TTC549 (cell line): ENCODE measurements around the gene MYRFL.

Experiments
- FAIRE-seq: peaks from 2 replicates; lab custom pipeline; 2012; peaks lifted over from hg19 to GRCh38; lab: Jason Lieb, UNC

MYRFL gene

DNA sequence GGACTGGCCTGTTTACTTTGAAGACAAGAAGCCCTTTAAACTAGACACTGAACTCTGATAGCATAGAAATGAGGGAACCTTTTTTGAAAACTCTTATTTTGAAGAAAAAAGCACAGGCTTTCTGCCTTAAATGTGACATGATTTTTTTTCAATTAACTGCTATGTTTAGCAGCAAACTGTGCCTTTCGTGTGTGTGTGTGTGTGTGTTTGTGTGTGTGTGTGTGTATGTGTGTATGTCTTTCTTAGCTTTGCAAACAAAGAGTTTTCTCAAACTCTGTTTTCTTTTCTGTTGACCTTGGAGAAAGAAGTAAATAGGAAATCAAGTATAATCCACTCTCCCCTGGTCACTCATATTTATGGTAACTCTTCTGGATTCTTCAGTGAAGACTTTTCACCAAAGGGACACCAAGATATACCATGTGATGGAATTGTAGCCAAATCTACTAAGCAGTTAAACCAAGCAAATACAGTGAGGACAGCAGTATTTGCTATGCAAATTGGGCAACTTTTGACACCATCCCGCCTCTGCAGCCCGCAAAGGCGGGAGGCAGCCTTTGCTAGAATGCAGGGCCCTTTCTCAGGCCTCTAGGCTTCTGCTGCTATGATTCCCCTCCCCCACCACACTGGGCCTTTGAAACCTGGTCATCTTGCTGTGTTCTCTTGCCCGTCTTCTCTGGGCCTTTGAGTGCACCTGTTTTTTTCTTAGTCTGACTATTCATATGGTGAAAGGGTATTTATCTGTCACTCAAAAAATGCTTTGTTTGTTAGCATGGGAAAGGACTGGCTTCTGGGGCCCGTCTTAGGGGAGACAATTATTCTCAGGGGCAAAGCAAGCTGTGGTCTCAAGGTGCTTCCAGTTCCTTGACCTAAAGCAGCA, 107.9 kb downstream of the MYRFL start:
- no peak for FAIRE-seq

DNA sequence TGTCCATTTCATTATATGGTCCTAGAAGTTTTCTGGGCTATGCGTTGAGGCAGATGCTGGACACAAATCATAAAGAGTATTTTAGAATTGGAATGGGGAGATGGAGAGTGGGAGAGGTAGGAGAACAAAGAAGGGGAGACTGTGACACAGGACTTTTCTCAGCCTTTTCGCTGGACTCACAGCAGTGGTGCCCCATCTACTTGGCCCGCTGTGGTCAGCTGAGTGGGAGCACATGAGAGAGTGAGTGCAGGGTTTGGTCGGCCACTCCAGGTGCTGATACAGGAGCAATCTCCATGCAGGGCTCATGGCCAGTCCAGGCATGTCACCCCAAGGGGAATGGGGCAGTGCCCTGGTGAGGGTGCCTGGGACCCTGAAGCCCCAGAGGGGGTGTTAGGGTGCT, 109.0 kb downstream of the MYRFL start:
- no peak for FAIRE-seq

DNA sequence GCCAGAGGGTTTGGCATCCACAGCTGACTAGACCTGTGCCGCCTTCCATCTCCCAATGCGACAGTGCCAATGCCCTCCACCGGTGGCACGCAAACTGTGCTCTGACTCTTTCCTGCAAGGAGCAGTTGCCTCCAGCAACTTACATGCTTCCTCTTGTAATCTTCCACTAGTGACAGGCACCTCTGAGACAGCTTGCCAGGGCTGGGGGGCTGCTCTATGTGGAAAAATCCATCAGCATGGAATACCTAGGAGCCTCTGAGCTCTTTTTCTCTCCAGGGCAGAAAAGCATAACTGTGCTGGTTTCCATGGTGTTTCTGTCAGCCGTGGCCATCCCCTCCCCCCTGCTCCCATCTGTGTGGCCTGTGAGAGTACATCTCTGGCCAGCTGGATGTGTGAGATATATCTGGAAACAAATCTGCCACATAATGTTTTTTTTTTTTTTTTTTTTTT, 110.6 kb downstream of the MYRFL start:
- no peak for FAIRE-seq

DNA sequence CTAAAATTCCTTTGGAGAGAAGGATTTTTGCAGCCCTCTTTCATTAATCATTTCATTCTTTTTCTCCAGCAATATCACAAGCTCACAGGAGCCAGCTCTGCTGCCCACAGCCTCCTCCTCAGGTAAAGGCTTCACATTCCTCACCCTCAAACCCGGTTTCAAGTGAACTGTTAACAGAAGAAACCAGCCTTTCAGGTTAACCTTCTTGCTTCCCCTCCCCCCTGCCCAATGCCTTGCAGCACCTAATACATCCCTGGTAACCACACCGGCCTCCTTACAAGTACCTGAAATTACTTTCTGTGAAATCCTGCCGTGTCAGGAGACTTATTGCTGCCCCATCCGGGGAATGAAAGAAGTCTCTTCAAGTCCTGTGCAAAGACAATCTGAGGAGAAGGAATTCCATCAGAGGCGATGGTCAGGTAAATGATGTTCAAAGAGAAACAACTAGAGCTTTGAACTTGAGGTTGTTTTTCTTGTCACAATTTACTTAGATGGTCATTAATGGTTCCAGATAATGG, 111.2 kb downstream of the MYRFL start:
- no peak for FAIRE-seq

DNA sequence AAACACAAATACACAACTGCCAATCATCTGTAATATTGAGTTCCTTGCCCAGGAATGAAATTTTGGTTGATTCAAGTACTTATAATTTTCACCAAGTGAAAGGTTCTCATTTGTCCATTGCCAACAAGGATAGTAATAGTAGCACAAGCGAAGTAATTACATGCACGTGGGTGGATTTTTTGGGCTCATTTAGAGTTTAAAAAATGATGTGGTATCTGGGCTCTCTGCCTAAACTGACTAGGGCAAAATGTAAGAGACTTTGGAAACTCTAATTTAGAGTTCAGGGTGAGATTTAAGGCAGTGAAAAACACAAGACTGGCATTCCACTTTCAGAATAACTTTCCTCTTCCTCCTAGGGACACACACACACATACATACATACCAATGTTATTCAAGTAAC, 111.7 kb downstream of the MYRFL start:
- no peak for FAIRE-seq

DNA sequence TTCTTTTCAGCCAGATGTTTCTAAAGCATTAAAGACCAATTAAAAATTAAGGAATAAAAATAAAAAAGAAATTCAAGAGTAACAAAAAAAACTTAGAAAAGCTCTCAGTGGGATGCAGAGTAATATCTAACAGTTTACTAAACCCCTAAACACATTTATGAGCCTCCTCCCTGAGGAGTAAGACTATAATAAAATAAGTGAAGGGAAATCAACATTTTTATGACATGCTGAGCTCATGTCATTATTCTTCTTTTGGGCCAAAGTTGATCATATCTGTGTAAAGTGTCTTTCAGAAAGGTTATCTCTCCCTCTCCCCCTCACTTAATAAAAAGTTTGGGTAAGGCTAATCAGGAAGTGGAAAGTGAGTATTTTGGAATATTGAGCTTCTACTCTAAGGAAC, 122.1 kb downstream of the MYRFL start:
- no peak for FAIRE-seq

DNA sequence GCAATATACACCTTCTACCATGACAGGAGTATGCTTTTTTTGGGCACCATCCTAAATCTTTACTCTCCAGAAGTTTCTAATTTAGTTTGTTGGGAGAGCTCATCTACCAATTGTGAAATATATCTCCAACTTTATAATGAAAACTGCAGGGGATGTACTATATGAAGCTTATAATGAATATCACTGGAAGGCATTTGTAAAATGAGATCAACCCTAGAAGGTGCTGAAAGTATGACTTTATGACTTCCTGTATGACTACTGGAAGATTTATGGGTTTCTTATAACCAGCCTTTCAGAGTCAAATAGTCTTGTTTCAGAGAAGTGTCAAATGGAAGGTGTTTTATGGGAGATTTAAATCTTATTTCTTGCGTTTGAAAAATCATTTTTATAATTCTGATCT, 122.9 kb downstream of the MYRFL start:
- no peak for FAIRE-seq

DNA sequence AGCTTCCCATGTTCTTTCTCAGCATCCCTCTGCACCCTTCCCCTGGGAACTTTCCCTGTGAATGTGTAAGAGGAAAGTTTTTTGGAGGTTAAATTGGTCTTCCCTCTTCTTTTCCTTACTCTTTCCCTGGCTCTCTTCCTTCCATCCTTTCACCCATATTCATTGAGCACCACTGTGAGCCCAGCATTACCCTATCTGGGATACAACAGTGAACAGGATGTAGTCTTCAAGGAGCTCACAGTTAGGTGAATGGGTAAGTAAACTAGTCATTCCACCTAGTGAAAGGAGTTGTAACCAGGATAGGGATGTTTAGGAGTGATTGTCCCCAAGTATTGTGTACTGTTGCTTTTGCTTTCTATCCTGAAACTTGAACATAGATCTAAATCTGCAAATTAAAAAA, 123.8 kb downstream of the MYRFL start:
- no peak for FAIRE-seq

DNA sequence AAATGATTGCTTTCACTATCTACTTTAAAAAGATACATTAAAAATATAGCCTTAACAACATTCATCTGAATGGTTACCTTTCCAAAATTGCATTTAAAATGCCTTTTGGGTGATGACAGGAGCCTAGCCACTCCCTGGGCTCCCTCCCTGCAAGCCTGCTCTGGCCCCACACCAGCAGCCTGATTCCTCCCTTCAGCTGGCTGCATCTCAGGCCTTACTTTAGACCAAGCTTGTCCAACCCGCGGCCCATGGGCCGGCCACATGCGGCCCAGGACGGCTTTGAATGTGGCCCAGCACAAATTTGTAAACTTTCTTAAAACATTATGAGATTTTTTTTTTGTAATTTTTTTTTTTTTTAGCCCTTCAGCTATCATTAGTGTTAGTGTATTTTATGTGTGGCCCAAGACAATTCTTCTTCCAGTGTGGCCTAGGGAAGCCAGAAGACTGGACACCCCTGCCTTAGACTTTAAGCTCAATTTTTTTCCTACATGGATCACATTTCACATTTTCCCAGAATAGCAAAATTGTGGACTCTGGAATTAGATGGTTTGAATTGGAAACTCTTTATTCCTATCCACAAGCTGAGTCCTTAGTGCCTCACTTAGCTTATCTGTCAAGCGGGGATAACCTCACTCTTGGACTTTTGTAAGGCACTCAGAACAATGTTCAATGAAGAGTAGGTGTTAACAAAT, 124.4 kb downstream of the MYRFL start:
- no peak for FAIRE-seq

DNA sequence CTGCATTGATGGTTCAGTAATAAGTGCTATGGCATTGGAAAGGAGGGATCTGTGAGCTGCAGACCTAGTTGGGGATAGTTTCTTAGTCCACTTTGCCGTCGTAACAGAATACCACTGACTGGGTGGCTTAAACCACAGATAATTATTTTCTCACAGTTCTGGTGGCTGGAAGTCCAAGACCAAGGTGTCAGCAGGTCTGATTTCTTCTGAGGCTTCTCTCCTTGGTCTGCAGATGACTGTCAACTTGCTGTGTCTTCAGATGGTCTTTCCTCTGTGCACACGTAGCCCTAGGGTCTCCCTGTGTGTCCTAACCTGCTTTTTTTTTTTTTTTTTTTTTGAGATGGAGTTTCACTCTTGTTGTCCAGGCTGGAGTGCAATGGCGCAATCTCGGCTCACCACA, 126.1 kb downstream of the MYRFL start:
- no peak for FAIRE-seq

DNA sequence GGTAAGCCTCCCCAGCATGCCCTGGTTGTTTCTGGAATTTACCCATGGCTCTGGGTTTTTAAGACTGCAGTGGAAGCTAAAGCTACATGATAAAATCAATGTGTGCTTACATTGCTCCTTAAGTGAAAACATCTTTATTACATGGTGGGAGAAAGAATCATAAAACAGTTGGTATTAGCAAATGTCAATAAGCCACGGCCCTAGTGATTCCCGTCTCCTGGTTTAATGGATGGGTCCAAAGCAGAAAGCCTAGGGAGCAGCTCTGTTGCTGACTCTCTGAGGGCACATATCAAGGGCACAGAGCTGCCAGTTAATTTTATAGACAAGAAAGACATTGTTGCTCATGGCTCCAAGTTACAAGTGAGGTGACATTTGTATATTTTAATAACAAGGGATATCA, 127.9 kb downstream of the MYRFL start:
- no peak for FAIRE-seq

DNA sequence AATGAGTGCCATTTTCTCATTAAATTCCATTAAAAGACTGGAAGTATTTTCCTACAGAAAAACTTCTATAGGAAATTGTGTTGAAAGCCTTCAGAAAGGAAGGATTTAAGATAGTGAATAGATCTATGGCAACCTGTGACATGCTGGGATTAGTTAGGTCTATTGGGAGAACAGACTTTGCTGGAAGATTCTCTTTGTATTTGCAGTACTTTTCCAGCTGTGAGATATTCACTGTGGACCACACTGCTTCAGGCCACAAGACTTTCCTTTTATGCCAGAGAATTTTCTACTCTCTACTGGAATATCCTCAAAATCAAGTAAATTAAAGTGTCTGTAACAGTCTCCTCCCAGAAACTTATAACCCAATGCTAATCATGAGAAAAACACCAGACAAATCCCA, 136.2 kb downstream of the MYRFL start:
- no peak for FAIRE-seq

DNA sequence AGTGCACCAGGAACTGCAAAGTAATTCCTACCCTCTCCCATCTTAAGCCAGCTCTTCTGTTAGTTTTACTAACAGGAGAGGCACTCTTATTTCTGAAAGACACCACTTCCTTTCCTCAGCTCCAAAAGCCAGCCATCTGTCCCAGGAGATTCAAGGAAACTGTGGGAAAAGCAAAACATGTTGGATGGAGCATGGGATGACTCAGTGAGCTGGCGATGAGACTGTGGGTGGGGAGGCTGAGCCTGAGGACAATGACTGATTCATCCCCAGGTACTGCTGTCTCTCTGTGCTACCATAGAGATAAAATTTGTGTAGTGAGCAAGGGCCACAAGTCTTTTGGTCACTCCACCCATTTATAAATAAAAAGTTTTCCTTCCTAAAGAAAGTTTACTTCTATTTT, 141.4 kb downstream of the MYRFL start:
- FAIRE-seq, result no peak

DNA sequence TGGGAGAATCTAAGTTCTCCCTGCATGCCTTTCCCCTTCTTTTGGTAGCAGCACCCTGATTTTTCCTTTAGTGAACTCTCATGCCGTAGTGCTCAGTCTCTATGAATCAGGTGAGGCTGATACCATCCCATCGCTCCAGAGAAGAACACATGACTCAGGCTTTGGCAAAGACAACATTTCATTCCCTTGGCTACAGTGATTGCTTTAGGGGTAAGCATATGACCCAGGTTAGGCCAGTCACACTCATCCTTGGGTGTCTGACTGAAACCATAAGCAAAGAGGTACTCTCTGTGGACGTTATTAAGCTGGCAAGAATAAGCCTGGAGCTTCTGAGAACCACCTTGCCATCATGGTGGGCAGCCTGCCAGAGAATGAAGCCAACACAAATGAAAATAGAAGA, 141.8 kb downstream of the MYRFL start:
- no peak for FAIRE-seq

DNA sequence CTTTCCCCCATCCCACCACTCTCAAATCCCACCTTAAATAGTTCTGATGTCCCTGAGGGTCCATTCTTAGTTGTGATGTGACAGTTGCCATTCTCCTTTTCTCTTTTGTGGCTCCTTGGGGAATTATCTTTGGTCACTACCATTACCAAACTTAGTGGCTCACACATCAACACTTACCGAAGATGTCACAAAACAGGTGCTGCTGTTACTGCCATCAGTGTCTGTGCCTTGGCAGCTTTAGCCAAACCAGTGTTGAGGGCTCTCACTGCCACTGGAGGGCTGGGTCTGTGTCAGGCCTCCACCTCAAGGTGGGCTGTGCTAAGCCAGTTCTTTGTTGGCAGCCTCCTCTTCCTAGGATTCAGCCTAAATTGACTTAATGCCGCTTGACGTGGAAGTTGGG, 144.0 kb downstream of the MYRFL start:
- FAIRE-seq, result no peak

DNA sequence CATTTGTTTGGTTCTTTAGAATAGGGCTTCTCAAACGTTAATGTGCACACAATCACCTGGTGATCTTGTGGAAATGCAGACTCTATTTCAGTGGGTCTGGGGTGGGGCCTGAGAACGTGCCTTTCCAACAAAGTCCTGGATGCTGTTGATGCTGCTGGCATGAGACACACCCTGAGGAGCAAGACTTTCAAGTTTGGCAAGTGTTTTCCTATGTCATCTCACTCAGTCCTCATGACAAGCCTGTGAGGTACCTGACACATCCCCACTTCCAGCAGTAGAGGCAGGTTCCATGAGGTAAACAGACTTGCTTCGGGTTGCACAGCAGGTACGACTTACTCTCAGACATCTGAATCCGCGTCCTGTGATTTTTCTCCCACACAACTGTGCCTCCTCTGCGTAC, 147.1 kb downstream of the MYRFL start:
- FAIRE-seq, result no peak

DNA sequence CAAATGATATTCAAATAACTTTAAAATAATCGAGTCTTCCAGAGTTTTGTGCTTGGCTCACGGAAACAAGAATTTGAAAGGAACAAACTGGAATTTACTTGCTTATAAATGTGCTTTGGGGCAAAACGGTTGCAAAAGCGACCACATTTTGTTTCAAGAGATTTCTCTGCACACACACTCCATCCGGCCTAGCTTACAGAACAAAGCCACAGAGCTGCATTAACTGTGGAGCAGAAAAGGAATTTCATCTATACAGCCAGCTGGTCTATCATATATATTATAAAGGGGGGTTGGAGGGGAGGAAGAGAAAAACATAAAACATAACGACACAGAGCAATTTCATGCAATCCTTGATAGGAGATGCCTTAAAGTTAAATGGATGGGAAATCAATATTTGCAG, 153.0 kb downstream of the MYRFL start:
- FAIRE-seq, result no peak

DNA sequence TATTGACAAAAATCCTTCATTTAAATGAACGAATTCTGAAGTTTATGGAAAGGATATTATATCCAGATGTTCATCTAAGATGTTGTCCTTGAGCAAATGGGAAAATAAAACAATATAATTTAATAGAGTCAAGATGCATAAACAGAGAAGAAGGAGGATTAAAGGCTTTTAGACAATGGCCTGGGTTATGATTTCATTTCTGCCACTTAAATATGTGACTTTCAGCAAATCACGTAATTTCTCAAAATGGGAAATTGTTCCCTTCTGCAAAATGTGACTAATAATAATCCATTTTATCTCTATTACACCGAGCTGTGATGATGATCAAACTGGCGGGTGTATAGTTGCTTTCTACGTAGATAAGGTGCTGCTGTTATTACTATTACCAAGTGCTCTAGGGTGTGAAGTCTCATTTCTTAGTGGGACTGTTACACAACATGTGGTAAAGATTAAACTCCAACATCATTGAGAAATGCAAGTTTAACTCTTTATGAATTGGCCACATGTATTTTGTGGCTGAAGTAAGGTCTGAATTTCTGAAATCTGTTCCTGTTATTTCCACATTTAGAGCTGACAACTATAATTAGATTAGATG, 157.0 kb downstream of the MYRFL start:
- FAIRE-seq, result no peak

DNA sequence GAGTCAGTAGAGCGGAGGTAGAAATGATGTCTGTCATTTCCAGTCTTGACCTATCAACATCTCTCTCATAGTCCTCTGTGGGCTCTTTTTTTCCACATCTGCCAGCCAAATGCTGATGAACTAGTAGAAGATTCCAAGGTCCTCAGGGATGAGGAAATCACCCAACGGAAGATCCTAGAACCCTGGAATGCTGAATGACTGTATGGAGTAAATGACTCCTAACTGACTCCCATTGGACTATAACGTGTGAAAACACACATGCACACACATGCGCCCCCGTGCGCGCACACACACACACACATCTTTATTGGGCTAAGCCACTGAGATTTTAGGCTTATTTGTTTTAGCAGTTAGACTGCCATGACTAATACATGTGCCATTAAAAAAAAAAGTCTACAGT, 159.2 kb downstream of the MYRFL start:
- FAIRE-seq, result no peak

DNA sequence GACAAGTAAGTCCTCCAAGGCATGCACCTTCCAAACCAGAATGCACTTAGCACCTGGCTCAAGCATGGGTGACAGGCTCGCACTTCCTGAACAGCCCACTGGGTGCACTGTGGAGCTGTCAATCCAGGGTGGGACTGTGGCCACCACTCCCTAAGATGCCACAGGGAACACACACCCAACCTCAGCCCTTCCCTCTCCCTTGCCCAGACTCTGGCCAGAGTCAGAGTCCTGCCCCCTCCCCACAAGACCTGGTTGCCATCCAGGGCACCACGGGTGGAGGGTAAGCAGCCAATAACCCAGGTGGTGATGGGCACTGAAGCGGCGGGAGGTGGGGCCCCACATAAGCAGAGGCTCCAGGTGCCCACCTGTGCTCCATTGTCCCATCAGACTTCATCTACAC, 160.6 kb downstream of the MYRFL start:
- FAIRE-seq, result no peak

DNA sequence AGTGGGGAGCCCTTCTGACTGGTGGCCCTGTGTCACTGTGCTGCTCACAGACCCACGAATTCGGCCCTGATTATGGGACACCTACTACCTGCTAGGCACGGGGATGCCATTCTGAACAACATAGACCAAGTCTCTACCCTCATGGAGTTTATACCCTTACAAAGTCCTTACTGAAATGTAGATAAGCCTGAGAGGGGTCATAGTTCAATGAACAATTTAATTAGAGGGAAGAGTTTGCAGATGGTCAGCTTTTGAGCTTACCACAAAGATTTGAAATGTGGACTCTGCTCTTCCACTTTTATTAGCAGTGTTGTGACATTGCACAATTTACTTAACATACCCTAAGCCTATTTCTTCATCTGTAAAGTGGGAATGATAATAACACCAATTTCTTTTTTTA, 161.1 kb downstream of the MYRFL start:
- no peak for FAIRE-seq

DNA sequence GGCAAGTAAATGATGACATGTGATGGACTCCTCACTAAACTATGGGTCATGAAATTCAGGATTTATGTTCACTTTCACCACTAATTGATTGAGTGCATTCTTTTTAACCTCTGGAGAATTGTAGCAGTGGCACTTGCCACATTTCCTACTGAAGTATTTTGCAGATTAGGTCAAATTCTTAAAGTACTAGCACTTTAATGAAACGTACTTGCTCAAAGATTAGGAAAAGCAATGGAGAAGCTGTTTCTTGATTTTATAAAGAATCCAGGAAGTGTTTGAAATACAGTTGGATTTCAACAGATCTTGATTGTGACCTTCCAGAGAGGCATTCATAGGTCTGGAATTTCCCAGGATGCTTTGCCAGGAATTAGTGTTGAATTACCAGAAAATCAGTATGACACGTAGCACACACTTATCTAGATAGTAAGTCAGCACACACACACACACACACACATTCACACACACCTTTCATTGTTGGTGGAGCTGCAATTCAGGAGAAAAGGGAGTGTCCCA, 162.6 kb downstream of the MYRFL start:
- no peak for FAIRE-seq
